ENCODE data around the gene CADPS2. TPM values are rescaled to one million over a fixed set of nuclear protein-coding genes. Genes with fewer than 3 reads are reported as not detected.

The CADPS2 gene
- 0.07 to 0.09 TPM (median 0.09 TPM) in 4 of 5 replicates, not detected in the other for total RNA-seq (2022; extraction: Qiagen RNA extraction; ENCODE audit: low read depth)

GRCh38 chr7:122886357-122887081, at the start of gene CADPS2:
TSS of gene CADPS2 (minus strand) at chr7:122886460. CDS start at chr7:122886337, 123 bp downstream.

GRCh38 chr7:122702872-122703510, 183.3 kb downstream of the CADPS2 start, which contains the start of gene RNF148:
TSS of gene RNF148 (minus strand) at chr7:122702922. CDS start at chr7:122702750, 172 bp downstream.

GRCh38 chr7:122699017-122699416, 187.2 kb downstream of the CADPS2 start, which contains the start of gene RNF133:
TSS of gene RNF133 (minus strand) at chr7:122699117. CDS start at chr7:122698918, 199 bp downstream.

GRCh38 chr7:122304319-122304975, 581.8 kb downstream of the CADPS2 start, which contains the start of gene FEZF1:
TSS of gene FEZF1 (minus strand) at chr7:122304750. CDS start at chr7:122304437, 313 bp downstream.

Other genes with a start within 250 kb of the CADPS2 start
- gene RNF133, start 187.3 kb downstream of the CADPS2 start, total RNA-seq (2022; extraction: Qiagen RNA extraction; ENCODE audit: low read depth), result not detected in 5 replicates
- gene RNF148, start 183.5 kb downstream of the CADPS2 start, total RNA-seq (2022; extraction: Qiagen RNA extraction; ENCODE audit: low read depth), result not detected in 5 replicates
- not detected in 5 replicates for gene TAS2R16, start 109.2 kb upstream of the CADPS2 start, total RNA-seq (2022; extraction: Qiagen RNA extraction; ENCODE audit: low read depth)

Measured in A549 treated with GW870086 at 1 μM for 4 hours (cell line).